NCI-H460 (cell line): ENCODE data around the gene HS6ST3. TPM values are rescaled to one million over a fixed set of nuclear protein-coding genes. Genes with fewer than 3 reads are reported as not detected.
A peak's percentile ranks its signal among the peaks of the same experiment; 100 is the strongest.

Experiments used
- DNase-seq: peaks from one replicate; pipeline ENCODE4 v3.0.0-alpha.2; 2016; ENCODE audit warnings: low read depth; ENCODE audit errors: extremely low read depth
- total RNA-seq: library from RNA; depleted of rRNA; stranded (reverse); fragments of >200 nt; shearing (Covaris generic); gene quantifications from 2 replicates; pipeline ENCODE4 v1.2.3, GENCODE V29; 2014

Gene HS6ST3
- total RNA-seq, 1 experiment from 2014 or later: not detected

GRCh38 chr13:96198038-96198437 lies 108.1 kb downstream of the HS6ST3 start:
- DNase-seq: no peak

- DNase-seq: no peak
Observed at GRCh38 chr13:96199315-96199714, 109.4 kb downstream of the HS6ST3 start.

- no peak for DNase-seq
Observed at GRCh38 chr13:96200810-96201209, 110.9 kb downstream of the HS6ST3 start.

GRCh38 chr13:96202315-96202714 lies 112.4 kb downstream of the HS6ST3 start:
- no peak for DNase-seq

- no peak for DNase-seq
Observed at GRCh38 chr13:96203471-96203870, 113.6 kb downstream of the HS6ST3 start.

GRCh38 chr13:96214824-96215445 lies 125.0 kb downstream of the HS6ST3 start:
- DNase-seq: no peak

- DNase-seq: no peak
Observed at GRCh38 chr13:96216543-96216942, 126.6 kb downstream of the HS6ST3 start.

GRCh38 chr13:96218475-96218874 lies 128.6 kb downstream of the HS6ST3 start:
- no peak for DNase-seq

- no peak for DNase-seq
Observed at GRCh38 chr13:96221471-96221870, 131.6 kb downstream of the HS6ST3 start.

GRCh38 chr13:96223231-96223630 lies 133.3 kb downstream of the HS6ST3 start:
- no peak for DNase-seq

- DNase-seq: peak; percentile 5
Observed at GRCh38 chr13:96229356-96229755, 139.4 kb downstream of the HS6ST3 start.

GRCh38 chr13:96238241-96238640 lies 148.3 kb downstream of the HS6ST3 start:
- DNase-seq: no peak

GRCh38 chr13:96238861-96239260 lies 149.0 kb downstream of the HS6ST3 start:
- no peak for DNase-seq

GRCh38 chr13:96243376-96243775 lies 153.5 kb downstream of the HS6ST3 start:
- no peak for DNase-seq

- DNase-seq: no peak
Observed at GRCh38 chr13:96248103-96248502, 158.2 kb downstream of the HS6ST3 start.

- no peak for DNase-seq
Observed at GRCh38 chr13:96248996-96249395, 159.1 kb downstream of the HS6ST3 start.

- DNase-seq: no peak
Observed at GRCh38 chr13:96252903-96253302, 163.0 kb downstream of the HS6ST3 start.

- DNase-seq: no peak
Observed at GRCh38 chr13:96273196-96273595, 183.3 kb downstream of the HS6ST3 start.

GRCh38 chr13:96274046-96274445 lies 184.1 kb downstream of the HS6ST3 start:
- no peak for DNase-seq

- DNase-seq: no peak
Observed at GRCh38 chr13:96279904-96280303, 190.0 kb downstream of the HS6ST3 start.

- no peak for DNase-seq
Observed at GRCh38 chr13:96284971-96285370, 195.1 kb downstream of the HS6ST3 start.

GRCh38 chr13:96285729-96286128 lies 195.8 kb downstream of the HS6ST3 start:
- DNase-seq: no peak
